Adipose tissue (tissue), 3 donors: Measurements from ENCODE around the gene AMBRA1. TPM values are rescaled to one million over a fixed set of nuclear protein-coding genes. Genes with fewer than 3 reads are reported as not detected.
"Not testable (repeated sequence)": the region's sequence is repeated elsewhere in the genome, so short reads cannot be mapped to it uniquely, and the experiment has no call there.

Experiments
- H3K27ac ChIP-seq: one replicate; pipeline ENCODE4 v1.5.1; 2013; ENCODE audit warnings: low read depth, low read length
- WGBS, 3 donors: extraction: QIAGEN DNeasy Blood & Tissue Kit; methylation state at CpG; one replicate each; pipeline ENCODE4 v1.1.7; 2013; 5-methylcytosine and 5-hydroxymethylcytosine counted together
- polyA plus RNA-seq, 3 donors: library from polyadenylated mRNA; stranded (reverse); fragments of 200-250 nt; gene quantifications; one replicate each; pipeline ENCODE4 v1.2.3, GENCODE V29; 2013
- donor health status: healthy with polysubstance abuse.
- donor health status: Bipolar disorder and iron deficiency.
- donor health status: healthy.

The AMBRA1 gene
- polyA plus RNA-seq, 3 donors, result 7.6 to 10.7 (median 9.9) TPM

DNA sequence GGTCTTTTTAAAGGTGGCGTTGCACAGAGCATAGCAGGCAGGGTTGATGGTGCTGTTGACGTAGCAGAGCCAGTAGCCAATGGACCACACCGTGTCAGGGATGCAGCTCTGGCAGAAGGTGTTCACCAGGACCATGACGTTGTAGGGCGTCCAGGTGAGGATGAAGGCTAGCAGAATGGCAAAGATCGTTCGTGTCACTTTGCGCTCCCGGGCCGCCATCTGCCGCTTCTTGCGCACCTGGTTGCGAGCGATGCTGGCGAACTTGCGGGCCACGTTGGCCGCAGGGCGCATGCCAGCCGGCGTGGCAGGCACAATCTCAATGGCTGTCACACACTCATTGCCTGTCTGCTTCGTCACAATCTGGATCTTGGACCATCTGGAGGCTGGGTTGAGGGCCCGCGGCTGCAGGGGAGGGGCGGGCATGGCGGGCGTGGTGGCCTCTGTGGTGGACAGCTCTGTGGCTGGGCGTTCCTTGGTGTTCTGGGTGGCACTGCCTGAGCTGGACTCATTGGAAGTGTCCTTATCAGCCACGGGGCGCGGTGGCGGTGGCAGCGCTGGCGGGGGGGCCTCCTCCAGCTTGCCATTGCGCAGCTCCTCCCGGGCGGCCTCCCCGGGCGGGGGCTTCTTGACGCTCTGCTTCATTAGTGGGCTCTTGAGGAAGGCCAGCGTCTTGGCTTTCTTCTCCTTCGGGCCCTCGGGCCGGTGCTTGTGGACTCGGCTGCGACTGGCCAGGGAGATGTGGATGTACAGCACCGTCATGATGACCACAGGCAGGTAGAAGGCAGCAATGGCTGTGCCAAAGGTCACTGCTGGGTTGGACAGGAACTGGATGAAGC, 208.4 kb downstream of the AMBRA1 start:
- 95 to 96% (median 96%) methylated on average over 47 of the region's 47 CpGs for WGBS, 3 donors
- H3K27ac ChIP-seq, result no peak overlapping the region

DNA sequence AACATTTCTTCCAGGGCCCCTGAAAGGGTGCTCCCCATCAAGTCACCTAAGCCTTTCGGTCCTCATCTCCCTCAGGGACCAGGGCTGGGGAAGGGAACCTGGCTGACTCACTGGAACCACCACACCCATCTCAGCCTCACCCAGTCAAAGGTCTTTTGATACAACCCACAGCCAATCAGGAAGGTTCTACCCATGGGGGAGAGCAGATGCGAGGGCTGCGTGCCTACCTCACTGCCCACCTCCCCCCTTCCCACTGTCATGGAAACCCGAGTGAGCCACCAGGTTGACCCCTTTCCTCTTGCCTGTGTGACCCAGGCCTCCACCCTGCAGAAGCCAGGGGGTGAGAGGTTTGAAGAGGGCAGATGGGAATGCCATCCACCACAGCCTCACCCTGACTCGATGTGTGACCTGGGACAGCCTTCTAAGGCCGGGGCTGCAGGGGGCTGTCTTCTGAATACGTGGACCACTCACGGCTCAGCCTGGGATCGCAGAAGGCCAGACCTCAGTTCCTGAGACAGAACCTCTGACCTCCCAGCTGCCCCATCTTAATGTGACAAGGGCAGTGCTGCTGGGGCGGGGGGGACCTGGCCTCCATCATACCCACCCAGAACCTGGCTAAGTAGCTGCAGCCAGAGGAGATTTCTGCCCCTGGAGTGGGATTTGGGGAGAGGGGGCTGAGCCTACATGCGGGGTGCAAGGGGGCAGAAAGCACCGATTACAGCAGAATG, 209.7 kb downstream of the AMBRA1 start:
- H3K27ac ChIP-seq, result no peak overlapping the region
- 90 to 92% (median 91%) methylated on average over 12 of the region's 12 CpGs for WGBS, 3 donors

DNA sequence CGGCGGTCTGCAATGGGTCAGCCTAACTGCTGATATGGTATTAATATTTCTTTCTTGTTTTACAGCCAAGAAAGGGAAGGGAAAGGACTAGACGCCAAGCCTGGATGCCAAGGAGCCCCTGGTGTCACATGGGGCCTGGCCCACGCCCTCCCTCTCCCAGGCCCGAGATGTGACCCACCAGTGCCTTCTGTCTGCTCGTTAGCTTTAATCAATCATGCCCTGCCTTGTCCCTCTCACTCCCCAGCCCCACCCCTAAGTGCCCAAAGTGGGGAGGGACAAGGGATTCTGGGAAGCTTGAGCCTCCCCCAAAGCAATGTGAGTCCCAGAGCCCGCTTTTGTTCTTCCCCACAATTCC, 210.4 kb downstream of the AMBRA1 start:
- 78 to 88% (median 81%) methylated on average over 7 of the region's 7 CpGs for WGBS, 3 donors
- no peak overlapping the region for H3K27ac ChIP-seq

DNA sequence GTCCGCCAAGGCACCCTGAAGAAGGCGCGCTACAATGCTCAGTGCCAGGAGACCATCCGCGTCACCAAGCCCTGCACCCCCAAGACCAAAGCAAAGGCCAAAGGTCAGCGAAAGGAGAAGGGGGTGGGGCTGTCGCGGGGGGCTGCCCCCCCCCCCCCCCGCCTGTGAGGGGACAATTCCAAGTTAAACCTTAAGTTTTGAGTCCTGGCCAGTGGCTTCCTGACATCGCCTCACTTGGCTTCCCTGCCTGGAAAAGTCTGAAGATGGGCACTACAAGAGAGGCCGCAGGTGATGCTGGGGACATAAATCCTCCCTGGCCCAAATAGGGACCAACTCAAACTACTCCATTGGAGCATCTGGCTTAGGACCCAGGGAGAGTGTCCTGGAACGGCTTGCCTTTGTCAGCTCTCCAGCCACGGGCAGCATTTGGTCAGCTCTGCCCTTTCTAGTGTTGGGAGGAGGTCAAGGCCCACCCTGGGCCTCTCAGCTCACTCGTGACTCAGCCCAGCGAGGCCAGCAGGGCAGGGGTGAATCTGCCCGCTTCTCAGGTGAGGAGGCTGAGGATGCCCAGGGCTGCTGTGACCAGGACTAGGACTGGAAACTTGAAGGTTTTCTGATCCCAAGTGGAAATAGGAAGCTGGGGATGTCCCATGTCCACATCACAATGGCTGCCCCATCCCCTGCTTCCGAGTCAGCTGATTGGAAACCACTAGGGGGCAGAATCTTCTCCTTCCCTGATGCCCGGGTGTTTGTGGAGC, 211.0 kb downstream of the AMBRA1 start:
- 52 to 61% (median 59%) methylated on average over 15 to 18 of the region's 18 CpGs for WGBS, 3 donors
- H3K27ac ChIP-seq, result no peak overlapping the region

DNA sequence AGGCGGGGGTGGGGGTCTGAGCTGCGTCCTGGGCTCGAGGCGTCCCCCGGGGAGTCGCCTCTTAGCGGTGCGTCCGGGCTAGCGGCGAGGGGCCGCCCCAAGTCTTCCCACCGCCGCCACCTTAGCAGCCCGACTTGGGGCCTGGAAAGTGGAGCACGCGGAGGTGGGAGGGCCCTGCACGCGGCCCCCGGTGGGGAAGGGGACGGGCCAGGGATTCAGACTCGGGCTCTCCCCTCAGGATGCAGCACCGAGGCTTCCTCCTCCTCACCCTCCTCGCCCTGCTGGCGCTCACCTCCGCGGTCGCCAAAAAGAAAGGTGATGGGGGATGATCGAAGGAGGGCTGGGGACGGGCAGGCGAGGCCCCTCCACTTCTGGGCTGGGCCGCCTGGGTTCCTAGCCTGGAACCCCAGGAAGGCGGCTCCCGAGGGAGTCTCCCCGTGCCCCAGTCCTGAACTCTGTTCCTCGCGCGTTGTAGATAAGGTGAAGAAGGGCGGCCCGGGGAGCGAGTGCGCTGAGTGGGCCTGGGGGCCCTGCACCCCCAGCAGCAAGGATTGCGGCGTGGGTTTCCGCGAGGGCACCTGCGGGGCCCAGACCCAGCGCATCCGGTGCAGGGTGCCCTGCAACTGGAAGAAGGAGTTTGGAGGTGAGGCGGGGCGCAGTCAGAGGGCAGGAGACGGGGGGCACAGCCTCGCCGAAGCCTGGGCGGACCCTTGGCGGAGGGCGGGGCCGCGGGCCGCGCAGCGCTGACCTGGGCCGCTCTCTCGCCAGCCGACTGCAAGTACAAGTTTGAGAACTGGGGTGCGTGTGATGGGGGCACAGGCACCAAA, 211.8 kb downstream of the AMBRA1 start:
- no peak overlapping the region for H3K27ac ChIP-seq
- WGBS, 3 donors, result 3 to 5% (median 4%) methylated on average over 46 to 66 of the region's 66 CpGs

DNA sequence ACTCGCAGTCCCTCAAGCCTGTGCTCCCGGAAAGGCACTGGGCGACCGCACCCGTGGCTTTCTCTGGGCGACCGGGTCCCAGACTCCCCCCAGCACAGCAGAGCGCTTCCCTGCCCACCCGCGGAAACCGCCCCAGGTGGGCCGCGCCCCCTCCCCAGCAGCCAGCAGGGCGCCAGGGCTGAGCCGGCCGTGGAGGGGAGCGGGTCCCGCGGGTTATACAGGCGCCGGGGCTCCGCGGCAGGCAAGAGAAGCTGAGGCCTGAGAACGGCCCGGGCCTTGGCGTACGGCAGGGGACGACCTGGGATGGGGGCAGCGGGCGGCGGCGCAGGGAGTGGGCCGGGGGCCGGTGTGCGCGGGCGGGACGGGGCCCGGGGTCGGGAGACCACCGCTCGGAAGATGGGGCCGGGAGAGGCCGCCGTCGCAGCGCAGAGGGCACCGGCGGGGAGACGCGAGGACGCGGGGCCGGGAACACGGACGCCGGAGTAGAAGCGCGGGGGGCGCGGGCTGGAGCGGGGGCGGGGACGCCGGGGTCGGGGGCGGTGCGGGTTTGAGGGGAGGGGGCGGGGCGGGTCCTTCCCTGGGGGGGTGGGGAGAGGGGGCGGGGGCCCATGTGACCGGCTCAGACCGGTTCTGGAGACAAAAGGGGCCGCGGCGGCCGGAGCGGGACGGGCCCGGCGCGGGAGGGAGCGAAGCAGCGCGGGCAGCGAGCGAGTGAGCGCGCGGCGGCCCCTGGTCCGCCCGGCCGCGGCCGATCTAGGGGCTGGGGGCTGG, 212.6 kb downstream of the AMBRA1 start, which contains the start of gene MDK:
MDK (plus strand) TSS at position 622 of the 771 bp plus-strand sequence. CDS start 389 bp downstream, outside the sequence.
- WGBS, 3 donors, result 1 to 2% (median 1%) methylated on average over 62 to 93 of the region's 96 CpGs
- no peak within 1 kb of the TSS for H3K27ac ChIP-seq

DNA sequence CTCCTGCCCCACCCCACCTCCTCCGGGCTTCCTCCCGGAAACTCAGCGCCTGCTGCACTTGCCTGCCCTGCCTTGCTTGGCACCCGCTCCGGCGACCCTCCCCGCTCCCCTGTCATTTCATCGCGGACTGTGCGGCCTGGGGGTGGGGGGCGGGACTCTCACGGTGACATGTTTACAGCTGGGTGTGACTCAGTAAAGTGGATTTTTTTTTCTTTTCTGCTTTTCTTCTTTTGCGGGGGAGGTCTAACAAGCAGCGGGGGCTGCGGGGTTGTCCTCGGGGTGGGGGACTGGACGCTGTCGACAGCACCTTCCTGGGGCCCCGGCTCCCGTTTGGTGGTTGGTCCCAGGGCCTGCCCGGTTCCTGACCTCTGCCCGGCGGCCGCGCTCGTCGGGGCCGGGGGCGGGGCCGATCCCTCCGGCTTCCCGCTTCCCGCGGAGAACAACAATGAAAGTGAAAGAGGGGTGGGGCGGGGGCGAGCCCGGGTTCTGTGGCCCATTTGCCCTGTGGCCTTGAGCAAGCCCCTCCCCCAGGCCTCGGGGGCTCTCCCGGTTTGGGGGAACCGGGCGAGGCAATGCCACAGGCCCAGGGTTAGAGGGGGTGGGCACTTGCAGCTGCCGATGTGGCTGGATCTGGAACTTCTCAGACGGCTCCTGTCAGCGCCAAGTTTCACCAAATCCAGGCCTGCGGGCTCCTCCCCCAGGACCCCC, 213.3 kb downstream of the AMBRA1 start:
- H3K27ac ChIP-seq, result no peak overlapping the region
- WGBS, 3 donors, result 1 to 2% (median 1%) methylated on average over 39 to 45 of the region's 45 CpGs

DNA sequence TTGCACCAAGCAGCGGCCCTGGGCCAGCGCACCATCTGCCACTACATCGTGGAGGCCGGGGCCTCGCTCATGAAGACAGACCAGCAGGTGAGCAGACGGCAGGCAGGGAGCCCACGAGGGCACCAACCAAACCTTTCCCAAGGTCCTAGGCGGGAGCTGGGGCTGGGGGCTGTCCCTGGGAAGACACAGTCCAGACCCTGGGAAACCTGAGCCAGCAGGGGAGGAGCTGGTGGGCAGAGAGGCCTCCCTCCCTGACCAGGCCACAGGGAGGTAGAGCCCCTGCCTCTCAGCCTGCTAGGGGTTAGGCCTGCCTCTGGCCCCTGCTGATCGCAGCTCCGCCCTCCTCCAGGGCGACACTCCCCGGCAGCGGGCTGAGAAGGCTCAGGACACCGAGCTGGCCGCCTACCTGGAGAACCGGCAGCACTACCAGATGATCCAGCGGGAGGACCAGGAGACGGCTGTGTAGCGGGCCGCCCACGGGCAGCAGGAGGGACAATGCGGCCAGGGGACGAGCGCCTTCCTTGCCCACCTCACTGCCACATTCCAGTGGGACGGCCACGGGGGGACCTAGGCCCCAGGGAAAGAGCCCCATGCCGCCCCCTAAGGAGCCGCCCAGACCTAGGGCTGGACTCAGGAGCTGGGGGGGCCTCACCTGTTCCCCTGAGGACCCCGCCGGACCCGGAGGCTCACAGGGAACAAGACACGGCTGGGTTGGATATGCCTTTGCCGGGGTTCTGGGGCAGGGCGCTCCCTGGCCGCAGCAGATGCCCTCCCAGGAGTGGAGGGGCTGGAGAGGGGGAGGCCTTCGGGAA, 214.1 kb downstream of the AMBRA1 start:
- H3K27ac ChIP-seq, result not testable (repeated sequence)
- WGBS, 3 donors, result 45 to 64% (median 61%) methylated on average over 32 to 33 of the region's 36 CpGs

DNA sequence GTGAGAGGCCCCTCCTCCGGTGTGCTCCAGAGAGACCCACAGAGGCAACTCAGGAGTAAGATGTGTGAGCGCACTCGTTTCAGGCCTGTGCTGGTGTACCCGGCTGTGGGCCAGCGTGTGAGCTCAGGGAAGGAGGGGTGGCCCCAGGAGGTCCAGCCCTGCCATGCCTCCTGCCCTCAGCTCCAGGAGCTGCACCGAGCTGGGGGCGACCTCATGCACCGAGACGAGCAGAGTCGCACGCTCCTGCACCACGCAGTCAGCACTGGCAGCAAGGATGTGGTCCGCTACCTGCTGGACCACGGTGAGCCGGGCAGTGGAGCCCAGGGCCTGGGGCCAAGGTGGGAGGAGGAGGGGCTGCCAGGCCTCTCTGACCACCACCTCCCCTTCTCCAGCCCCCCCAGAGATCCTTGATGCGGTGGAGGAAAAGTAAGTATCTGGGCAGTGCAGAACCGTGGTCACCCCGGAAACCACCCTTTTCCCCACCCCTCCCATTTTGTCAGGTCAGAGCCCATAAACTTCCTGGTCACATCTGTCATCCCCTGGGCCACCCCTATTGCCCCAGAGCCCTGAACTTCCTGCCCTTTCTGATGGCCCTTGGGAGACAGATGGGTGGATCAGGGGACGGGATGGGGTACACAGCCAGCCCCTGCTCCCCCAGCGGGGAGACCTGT, 214.9 kb downstream of the AMBRA1 start:
- no peak overlapping the region for H3K27ac ChIP-seq
- 59 to 77% (median 70%) methylated on average over 20 of the region's 20 CpGs for WGBS, 3 donors

DNA sequence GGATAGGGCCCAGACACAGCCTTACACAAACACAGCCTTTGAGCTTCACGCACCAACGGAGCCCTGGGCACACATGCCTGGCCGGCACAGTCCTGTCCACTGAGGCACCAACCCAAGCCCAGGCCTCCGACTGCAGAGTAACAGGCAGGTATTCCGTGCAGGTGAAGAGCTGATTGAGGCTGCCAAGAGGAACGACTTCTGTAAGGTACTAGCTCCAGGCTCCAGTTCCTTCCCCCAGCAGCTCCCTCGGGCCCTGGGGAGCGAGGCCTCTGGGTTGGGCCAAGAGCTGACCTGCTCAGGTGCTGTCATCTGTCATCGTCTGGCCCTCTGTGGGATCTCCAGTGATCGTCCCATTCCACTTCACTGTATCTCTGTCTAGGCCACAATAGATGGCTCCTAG, 215.5 kb downstream of the AMBRA1 start:
- 72 to 88% (median 86%) methylated on average over 10 of the region's 10 CpGs for WGBS, 3 donors
- H3K27ac ChIP-seq, result no peak overlapping the region

DNA sequence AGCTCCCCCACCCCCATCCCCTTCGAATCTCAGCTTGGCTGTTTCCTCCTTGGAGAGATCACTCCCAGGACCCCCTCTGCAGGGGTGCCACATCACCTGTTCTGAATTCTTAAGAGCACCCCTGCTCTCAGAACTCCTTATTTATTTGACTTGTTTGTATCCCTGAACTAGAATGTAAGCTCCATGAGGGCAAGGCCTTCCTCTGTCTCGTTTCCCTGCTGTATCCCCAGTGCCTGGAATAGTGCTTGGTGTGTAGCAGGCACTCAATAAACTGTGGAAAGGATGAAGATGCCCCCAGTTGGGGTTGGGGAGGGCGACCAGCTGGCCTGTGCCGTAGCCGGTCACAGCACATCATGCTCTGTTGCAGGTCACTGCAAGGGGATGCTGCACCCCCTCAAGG, 216.0 kb downstream of the AMBRA1 start:
- WGBS, 3 donors, result 89 to 95% (median 91%) methylated on average over 5 of the region's 5 CpGs

DNA sequence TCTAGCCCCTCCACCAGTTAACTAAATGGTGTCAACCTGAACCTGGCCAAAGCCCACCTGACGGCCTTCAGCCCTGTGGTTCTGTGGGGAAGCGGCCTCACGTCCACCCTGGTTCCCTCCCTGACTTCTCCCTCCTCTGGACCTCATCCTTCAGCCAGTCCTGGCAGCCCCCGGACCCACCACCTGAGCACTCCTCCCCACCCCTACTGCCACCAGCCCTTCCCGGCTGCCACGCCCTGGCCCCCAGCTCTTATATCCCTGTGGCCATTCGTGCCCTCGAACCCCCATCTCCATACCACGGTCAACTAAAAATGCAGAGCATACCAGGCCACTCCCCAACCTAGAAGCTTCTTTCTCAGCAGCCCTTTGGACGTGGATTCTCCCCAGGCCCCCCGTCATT, 216.5 kb downstream of the AMBRA1 start:
- WGBS, 3 donors, result 93 to 95% (median 94%) methylated on average over 11 of the region's 11 CpGs
- no peak overlapping the region for H3K27ac ChIP-seq

More for the DNA sequence above, 216.0 kb downstream of the AMBRA1 start:
- H3K27ac ChIP-seq, result no peak overlapping the region

DNA sequence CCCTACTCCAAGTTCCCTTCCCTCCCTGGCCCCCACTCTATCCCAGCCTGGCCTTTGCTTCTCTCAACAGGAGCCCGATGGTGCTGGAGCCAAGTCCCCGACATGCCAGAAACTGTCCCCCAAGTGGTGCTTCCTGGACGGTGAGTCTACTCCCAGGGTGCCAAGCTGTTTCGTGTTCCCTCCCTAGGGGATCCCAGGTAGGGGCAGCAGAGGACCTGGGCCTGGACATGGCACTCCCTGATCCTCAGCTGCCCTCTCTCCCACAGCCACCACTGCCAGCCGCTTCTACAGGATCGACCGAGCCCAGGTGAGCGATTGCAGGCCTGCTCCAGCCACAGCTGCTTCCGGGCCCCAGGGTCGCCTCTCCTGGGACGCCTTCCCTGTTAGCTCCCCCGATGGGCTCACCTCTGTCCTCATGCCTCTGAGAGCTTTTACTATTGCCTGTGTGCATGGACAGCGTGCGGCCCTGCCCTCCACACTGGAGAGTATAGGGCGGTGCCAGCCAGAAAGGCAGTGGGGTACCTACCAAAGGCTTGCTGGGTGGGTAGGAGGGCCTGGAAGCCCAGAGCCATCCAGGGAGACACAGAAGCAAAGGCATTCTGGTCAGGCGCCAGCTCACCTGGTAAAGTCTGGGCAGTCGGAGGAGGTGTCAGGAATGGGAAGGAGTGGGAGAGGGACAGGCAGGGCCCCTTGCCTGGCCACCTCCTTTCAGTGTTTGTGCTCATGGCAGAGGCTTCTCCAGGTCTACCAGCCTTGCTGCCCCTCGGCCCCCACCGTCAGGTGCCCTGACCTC, 217.4 kb downstream of the AMBRA1 start:
- no peak overlapping the region for H3K27ac ChIP-seq
- 87 to 91% (median 90%) methylated on average over 18 to 19 of the region's 19 CpGs for WGBS, 3 donors

DNA sequence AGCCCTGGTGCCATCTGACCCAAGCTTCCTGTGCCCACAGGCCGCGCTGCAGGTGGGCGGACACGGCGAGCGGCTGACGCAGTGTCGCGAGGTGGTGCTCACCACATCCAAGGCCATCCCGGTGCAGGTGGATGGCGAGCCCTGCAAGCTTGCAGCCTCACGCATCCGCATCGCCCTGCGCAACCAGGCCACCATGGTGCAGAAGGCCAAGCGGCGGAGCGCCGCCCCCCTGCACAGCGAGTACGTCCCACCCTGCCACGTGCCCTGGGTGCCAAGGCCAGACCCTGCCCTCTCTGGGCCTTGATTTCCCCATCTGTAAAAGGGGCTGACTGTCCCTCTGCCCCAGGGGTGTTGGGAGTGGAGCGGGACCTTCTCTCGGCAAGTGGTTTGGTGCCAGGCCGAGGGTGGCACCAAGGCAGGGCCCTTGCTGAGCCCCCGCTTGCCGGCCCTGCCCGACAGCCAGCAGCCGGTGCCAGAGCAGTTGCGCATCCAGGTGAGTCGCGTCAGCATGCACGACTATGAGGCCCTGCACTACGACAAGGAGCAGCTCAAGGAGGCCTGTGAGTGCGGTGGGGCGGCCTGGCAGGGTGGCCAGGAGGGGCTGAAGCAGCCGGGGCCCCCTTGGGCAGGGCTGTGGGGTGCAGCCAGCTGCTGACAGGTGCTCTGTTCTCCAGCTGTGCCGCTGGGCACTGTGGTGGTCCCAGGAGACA, 218.3 kb downstream of the AMBRA1 start:
- no peak overlapping the region for H3K27ac ChIP-seq
- 94 to 96% (median 94%) methylated on average over 38 of the region's 38 CpGs for WGBS, 3 donors
